Lung (tissue), 12 donors: ENCODE measurements around the gene XPR1. TPM values are rescaled to one million over a fixed set of nuclear protein-coding genes. Genes with fewer than 3 reads are reported as not detected.

ENCODE experiments used
- ATAC-seq: fragments of 200-7000 bp; cut with Tn5 transposase; one replicate; pipeline ENCODE4 v1.9.1; 2020; ENCODE audit warnings: moderate number of reproducible peaks; ENCODE audit not compliant: insufficient read depth, low FRiP score
- DNase-seq, 3 donors: peaks; one replicate each; pipeline ENCODE4 v3.0.0-alpha.2; 2013 to 2017
- H3K27ac ChIP-seq, 2 donors: one replicate each; pipeline ENCODE4 v1.5.1; 2013; ENCODE audit warnings: mild to moderate bottlenecking in 2 of 2, moderate library complexity in 2 of 2, control low read depth in 1 of 2, inconsistent platforms in 1 of 2, low read depth in 1 of 2, low read length in 1 of 2
- H3K27me3 ChIP-seq, 3 donors: one replicate each; pipeline ENCODE4 v1.5.1; 2013; ENCODE audit warnings: low read length in 2 of 3; ENCODE audit not compliant: control insufficient read depth in 3 of 3, insufficient read depth in 3 of 3
- H3K36me3 ChIP-seq, 4 donors: one replicate each; pipeline ENCODE4 v1.5.1; 2013; ENCODE audit warnings: low read length in 4 of 4, mild to moderate bottlenecking in 1 of 4, moderate library complexity in 1 of 4; ENCODE audit not compliant: control insufficient read depth in 4 of 4, insufficient read depth in 4 of 4
- H3K4me1 ChIP-seq, 5 donors: one replicate each; pipeline ENCODE4 v1.5.1; 2013; ENCODE audit warnings: low read length in 5 of 5, mild to moderate bottlenecking in 2 of 5, moderate library complexity in 1 of 5; ENCODE audit not compliant: control insufficient read depth in 5 of 5, insufficient read depth in 5 of 5
- H3K4me3 ChIP-seq: one replicate; pipeline ENCODE4 v1.5.1; 2013; ENCODE audit warnings: mild to moderate bottlenecking, control low read depth, moderate library complexity
- H3K9ac ChIP-seq, 2 donors: one replicate each; pipeline ENCODE4 v1.5.1; 2013; ENCODE audit warnings: low read length in 2 of 2, control low read depth in 1 of 2; ENCODE audit not compliant: insufficient read depth in 1 of 2
- H3K9me3 ChIP-seq, 4 donors: one replicate each; pipeline ENCODE4 v1.5.1; 2013; ENCODE audit warnings: low read length in 3 of 4, mild to moderate bottlenecking in 1 of 4, moderate library complexity in 1 of 4; ENCODE audit not compliant: control insufficient read depth in 4 of 4, insufficient read depth in 3 of 4
- WGBS, 2 donors: extraction: QIAGEN DNeasy Blood & Tissue Kit; methylation state at CpG; one replicate each; pipeline ENCODE4 v1.1.7; 2013; 5-methylcytosine and 5-hydroxymethylcytosine counted together
- polyA plus RNA-seq, 2 donors: library from polyadenylated mRNA; stranded (reverse); fragments of 200-250 nt; gene quantifications; one replicate each; pipeline ENCODE4 v1.2.1, GENCODE V29; 2013
- total RNA-seq, 2 donors: library from RNA; depleted of rRNA in 1 of 2; stranded (reverse); fragments of >200 nt in 1 of 2; gene quantifications; one replicate each; pipeline ENCODE4 v1.2.1, GENCODE V29; 2014 to 2021
- TF ChIP-seq, protein P1 (sequence below): IDR thresholded peaks from 2 replicates; pipeline ENCODE4 v1.5.1; 2012; ENCODE audit warnings: mild to moderate bottlenecking; ENCODE audit errors: control extremely low read depth, extremely low read depth
- donor health status: control.
- donor health status: control.
- donor health status: Bipolar disorder and iron deficiency.
- donor health status: healthy.
- donor health status: DM: yes; HTN: yes; CAD: no.

XPR1 gene
- total and polyA plus RNA-seq, 4 donors: 7.4 to 44.0 (median 21.9) TPM

DNA sequence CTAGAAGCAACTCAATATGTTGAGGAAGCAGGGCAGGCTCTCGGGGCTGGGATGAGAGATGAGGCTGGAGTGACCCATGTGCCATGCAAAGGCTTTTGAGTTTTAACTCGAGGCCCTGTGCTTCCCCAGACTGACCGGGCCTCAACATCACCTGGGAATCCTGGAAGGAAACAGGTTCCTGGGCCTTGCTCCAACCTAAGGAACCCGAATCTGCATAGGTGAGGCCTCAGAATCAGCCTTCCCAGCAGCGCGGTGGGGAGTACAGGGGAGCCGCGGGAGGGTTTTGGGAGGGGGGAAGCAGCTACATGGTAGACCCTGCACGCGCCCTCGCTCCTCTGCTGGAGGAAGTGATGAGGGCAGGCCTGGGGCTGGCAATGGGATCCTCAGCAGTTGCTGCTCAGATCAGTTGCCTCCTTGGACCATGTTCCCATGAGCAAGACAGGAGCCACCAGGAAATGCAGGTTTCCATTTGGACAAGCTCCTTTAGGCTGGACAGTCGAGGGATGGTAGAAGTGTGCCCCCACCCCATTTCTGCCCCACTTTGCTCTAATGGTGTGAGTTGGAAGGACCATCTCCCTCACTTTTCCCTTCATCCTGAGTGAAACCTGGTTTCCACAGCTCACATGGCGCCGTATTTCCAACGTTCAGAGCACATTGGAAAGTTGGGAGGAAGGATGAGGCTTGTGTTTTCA is 276.4 kb downstream of the XPR1 start:
- Histone ChIP-seq H3K4me3 (no peak overlapping the region), H3K4me1 (peaks cover 0 to 11% (median 0%) of the 10 kb centered on the region in 5 donors), H3K9ac (no peak overlapping the region), H3K27me3 (no peaks in the 10 kb centered on the region), H3K9me3 (no peaks in the 10 kb centered on the region), H3K36me3 (no peaks in the 10 kb centered on the region), H3K27ac (no peak overlapping the region)
- ATAC-seq: no peak
- TF ChIP-seq, protein P1, sequence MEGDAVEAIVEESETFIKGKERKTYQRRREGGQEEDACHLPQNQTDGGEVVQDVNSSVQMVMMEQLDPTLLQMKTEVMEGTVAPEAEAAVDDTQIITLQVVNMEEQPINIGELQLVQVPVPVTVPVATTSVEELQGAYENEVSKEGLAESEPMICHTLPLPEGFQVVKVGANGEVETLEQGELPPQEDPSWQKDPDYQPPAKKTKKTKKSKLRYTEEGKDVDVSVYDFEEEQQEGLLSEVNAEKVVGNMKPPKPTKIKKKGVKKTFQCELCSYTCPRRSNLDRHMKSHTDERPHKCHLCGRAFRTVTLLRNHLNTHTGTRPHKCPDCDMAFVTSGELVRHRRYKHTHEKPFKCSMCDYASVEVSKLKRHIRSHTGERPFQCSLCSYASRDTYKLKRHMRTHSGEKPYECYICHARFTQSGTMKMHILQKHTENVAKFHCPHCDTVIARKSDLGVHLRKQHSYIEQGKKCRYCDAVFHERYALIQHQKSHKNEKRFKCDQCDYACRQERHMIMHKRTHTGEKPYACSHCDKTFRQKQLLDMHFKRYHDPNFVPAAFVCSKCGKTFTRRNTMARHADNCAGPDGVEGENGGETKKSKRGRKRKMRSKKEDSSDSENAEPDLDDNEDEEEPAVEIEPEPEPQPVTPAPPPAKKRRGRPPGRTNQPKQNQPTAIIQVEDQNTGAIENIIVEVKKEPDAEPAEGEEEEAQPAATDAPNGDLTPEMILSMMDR: no peak
- DNase-seq: no peak
- 91 to 94% methylated on average over 15 of the region's 15 CpGs for WGBS, 2 donors

DNA sequence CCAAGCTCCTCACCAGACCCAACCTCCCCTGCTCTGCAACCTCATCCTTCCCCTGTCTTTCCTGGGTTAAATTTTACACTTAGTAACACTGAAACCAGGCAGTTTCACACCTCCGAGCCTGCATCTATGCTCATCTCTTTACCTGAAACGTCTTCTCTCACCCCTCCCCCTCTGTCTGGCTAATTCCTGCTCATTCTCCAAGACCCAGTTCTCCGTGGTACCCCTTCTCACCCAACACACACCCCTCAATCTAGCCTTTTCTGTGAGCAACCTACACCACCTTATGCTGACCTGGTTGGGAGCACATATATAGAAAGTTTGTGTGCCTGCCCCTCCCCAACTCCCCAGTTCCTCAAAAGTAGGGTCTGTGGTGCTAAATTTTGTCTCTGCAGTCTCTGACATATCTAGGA is 277.2 kb downstream of the XPR1 start:
- Histone ChIP-seq H3K27ac (no peak overlapping the region), H3K9ac (no peak overlapping the region), H3K27me3 (no peaks in the 10 kb centered on the region), H3K4me1 (peaks cover 0 to 14% (median 0%) of the 10 kb centered on the region in 5 donors), H3K36me3 (no peaks in the 10 kb centered on the region), H3K9me3 (no peaks in the 10 kb centered on the region), H3K4me3 (no peak overlapping the region)
- ATAC-seq: no peak
- TF ChIP-seq, protein P1: no peak
- WGBS, 2 donors: 76 to 92% methylated on average over 3 of the region's 3 CpGs
- no peak for DNase-seq

DNA sequence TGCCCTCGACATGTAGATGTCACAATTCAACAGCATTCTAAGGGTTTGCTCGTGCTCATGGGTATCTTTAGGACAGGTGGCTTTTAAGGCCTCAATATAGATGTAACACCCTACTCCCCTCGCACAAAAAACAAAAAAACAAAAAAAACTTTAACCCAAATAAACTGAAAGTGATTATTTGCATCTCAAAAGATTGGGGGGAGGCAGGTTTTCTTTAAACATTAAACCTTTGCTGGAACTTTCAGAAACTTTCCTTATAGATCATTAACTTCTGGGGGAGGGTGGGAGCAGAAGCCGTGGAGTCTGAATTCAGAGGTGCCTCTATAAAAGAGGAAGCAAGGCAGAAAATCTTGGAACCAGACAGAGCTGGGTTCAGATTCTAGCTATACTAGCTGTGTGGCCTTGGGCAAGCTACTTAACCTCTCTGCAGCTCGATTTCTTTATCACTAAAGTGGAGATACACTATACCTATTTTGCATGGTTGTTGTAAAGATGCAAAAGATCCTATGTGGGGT is 277.7 kb downstream of the XPR1 start:
- Histone ChIP-seq H3K9me3 (no peaks in the 10 kb centered on the region), H3K27me3 (no peaks in the 10 kb centered on the region), H3K4me3 (no peak overlapping the region), H3K27ac (no peak overlapping the region), H3K9ac (no peak overlapping the region), H3K36me3 (no peaks in the 10 kb centered on the region), H3K4me1 (peaks cover 0 to 18% (median 0%) of the 10 kb centered on the region in 5 donors)
- TF ChIP-seq, protein P1: no peak
- ATAC-seq: no peak
- DNase-seq: no peak
- 76 to 77% methylated on average over 5 of the region's 5 CpGs for WGBS, 2 donors
